GM19397 (cell line): ENCODE results near the gene GIT1.

Source experiments
- ATAC-seq: cut with Tn5 transposase; IDR thresholded peaks from one replicate; pipeline ENCODE4 v1.9.1; 2021; ENCODE audit warnings: mild to moderate bottlenecking, moderate library complexity; ENCODE audit not compliant: unreplicated experiment

The GIT1 gene

GRCh38 chr17:29593591-29594518 lies 4.4 kb upstream of the GIT1 start:
- no peak for ATAC-seq

GRCh38 chr17:29592850-29593551 lies 3.6 kb upstream of the GIT1 start, which contains the start of gene ANKRD13B:
Gene ANKRD13B, plus strand, starts transcription at chr17:29593132. Its CDS starts 490 bp downstream, at chr17:29593622.
- ATAC-seq: no peak

GRCh38 chr17:29591737-29592608 lies 2.5 kb upstream of the GIT1 start:
- ATAC-seq: no peak

GRCh38 chr17:29591146-29591736 lies 1.8 kb upstream of the GIT1 start:
- no peak for ATAC-seq

GRCh38 chr17:29590411-29591145 lies 1.1 kb upstream of the GIT1 start:
- no peak for ATAC-seq

- peak; percentile 20 for ATAC-seq
Observed at GRCh38 chr17:29588562-29589411, 661 bp downstream of the GIT1 start.

GRCh38 chr17:29588017-29588561 lies 1.4 kb downstream of the GIT1 start:
- ATAC-seq: no peak

- ATAC-seq: no peak
Observed at GRCh38 chr17:29587591-29587990, 1.9 kb downstream of the GIT1 start.

- no peak for ATAC-seq
Observed at GRCh38 chr17:29586676-29587469, 2.6 kb downstream of the GIT1 start.

GRCh38 chr17:29585080-29585751 lies 4.2 kb downstream of the GIT1 start:
- ATAC-seq: no peak

GRCh38 chr17:29584452-29585079 lies 4.9 kb downstream of the GIT1 start:
- ATAC-seq: no peak

- no peak for ATAC-seq
Observed at GRCh38 chr17:29583324-29584248, 5.9 kb downstream of the GIT1 start.

GRCh38 chr17:29582772-29583171 lies 6.7 kb downstream of the GIT1 start:
- no peak for ATAC-seq

GRCh38 chr17:29582254-29582765 lies 7.1 kb downstream of the GIT1 start:
- no peak for ATAC-seq

GRCh38 chr17:29581583-29582253 lies 7.7 kb downstream of the GIT1 start:
- no peak for ATAC-seq
